GM18499 (cell line): ENCODE results near the gene TMEM63B.
"Not testable (repeated sequence)": the region's sequence is repeated elsewhere in the genome, so short reads cannot be mapped to it uniquely, and the experiment has no call there.

Experiments
- ATAC-seq: cut with Tn5 transposase; IDR thresholded peaks from one replicate; pipeline ENCODE4 v1.9.1; 2021; ENCODE audit warnings: moderate number of reproducible peaks; ENCODE audit not compliant: insufficient read depth, unreplicated experiment

Gene TMEM63B

DNA sequence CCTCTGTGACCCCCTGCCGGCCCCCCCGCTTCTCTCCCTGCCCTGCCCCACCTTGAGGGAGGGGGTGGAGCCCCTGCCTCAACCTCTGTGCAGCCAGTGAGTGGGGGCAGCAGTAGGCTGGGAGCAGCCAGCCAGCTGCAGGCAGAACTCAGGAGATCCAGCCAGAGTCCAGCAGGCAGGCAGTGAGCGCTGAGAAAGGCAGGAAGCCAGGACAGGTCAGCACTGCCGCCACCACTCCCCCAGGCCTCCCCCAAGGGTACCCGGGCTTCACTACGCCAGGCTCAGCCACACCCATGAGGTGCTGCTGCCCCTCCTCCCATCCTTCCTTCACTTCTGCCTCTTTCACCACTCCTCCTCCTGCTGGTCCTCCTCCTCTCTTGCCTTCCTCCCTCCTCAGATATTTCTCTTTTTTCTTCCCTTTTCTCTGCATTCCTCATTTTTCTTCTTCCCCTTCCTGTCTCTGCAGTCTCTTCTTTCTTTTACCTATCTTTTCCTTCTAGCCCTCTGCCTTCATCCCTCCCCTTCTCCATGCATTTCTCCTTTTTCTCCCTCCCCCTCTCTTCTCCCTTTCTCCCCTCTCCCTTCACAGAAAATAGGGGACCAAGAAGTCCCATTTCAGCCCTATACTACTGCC, 11.5 kb downstream of the TMEM63B start:
- ATAC-seq, result no peak

DNA sequence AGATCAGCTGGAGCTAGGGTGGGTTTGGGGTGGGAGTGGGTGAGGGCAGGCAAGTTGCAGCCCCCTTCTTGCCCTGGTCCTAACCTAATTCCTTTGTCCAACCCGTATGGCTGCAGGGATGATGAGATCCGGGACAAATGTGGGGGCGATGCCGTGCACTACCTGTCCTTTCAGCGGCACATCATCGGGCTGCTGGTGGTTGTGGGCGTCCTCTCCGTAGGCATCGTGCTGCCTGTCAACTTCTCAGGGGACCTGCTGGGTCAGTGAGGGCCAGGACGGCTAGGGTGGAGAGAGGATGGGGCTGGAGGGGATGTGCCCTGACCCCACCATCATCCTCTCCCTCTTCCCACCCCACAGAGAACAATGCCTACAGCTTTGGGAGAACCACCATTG, 12.0 kb downstream of the TMEM63B start:
- ATAC-seq, result no peak

DNA sequence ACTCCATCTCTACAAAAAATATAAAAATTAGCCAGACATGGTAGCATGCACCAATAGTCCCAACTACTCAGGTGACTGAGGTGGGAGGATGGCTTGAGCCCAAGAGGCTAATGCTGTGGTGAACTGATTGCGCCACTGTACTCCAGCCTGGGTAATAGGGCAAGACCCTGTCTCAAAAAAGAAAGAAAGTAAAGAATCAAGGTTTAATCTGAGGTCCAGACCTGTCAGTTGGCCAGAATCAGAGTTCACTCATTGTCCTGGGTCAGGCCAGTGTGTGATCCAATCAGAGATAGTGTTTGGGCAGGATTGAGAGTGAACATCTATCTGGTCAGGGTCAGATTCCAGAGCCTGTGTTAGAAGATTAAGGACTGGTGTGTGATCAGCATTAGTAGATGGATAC, 15.5 kb downstream of the TMEM63B start:
- no peak for ATAC-seq

DNA sequence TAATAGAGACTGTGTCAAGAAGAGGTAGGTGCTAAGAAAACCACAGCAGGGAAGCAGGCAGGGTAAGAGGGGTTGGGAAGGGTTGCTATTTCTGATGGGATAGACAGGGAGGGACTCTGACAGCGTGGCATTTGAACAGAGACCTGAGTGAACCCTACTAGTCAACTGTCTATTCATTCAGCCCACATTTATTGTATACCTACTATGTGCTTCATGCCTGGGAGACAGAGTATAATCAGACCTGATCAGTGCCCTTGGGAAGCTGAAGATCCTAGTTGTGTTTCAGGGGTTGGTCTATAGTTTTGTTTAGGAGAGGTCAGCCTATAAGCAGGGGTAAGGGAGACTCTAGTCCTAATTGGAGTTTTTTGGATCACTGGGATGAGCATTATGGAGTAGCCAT, 16.4 kb downstream of the TMEM63B start:
- no peak for ATAC-seq

DNA sequence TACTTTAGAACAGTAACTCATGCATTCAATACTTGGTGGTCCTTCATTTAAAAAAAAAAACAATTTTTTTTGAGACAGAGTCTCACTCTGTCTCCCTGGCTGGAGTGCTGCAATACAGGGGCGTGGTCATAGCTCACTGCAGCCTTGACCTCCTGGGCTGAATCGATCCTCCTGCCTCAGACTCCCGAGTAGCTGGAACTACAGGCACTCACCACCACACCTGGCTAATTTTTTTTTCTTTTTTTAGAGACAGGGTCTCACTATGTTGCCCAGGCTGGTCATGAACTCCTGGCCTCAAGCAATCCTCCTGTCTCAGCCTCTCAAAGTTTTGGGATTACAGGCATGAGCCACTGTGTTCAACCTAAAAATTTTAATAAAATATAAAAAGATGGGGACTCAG, 17.2 kb downstream of the TMEM63B start:
- ATAC-seq, result not testable (repeated sequence)

DNA sequence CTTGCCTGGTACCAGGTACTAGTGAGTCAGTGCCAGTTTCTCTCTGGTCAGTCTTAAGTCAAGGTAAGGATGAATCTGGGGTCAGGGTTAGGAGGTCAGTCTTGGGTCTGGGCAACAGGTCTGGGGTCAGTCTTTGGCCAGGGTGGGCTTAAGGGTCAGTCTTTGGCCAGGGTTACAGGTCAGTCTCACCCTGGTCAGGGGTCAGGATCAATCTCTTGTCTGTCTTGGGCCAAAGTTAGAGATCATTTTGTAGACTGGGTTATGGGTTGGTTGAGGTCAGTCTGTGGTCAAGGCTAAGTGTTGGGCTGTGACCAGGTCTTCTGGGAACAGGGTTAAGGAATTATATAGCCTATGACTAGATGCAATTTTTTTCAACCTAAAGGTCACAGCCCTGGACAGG, 18.5 kb downstream of the TMEM63B start:
- ATAC-seq, result no peak

DNA sequence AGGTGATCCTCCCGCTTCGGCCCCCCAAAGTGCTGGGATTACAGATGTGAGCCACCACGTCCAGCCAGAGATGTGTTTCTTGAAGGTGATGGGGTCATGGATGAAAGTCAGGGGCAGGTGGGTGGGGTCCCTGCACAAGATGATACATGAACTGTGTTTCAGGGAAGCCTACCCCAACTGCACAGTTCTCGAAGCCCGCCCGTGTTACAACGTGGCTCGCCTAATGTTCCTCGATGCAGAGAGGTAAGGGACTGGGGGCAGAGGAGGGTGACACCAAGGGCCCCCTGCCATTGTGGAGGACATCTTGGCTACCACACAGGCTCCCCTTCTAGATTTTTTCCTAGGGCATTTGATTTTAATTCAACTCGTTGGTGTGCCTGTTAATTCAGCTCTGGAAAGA, 19.3 kb downstream of the TMEM63B start:
- no peak for ATAC-seq

DNA sequence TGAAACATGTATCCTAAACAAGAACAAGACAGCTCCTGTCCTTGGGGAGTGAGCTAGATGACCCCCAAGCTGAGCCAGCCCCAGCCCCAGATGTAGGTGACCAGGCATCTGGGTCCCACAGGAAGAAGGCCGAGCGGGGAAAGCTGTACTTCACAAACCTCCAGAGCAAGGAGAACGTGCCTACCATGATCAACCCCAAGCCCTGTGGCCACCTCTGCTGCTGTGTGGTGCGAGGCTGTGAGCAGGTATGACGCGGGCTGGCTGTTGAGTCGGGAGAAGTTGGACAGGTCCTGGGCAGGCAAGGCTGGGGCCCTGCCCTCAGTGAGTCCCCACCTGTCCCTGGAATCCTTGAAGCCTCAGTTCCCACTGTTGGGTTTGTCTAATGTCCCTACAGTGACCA, 19.9 kb downstream of the TMEM63B start:
- no peak for ATAC-seq

DNA sequence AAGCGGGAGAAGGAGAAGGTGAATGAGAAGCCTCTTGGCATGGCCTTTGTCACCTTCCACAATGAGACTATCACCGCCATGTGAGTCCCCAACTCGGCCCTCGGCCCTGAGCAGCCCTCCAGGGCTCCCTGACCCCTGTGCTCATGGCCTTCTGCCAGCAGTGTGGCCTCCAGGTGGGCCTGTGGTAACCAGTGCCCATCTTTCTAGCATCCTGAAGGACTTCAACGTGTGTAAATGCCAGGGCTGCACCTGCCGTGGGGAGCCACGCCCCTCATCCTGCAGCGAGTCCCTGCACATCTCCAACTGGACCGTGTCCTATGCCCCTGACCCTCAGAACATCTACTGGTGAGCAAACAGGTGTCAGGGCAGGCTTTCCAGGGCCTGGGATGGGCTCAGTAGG, 21.0 kb downstream of the TMEM63B start:
- no peak for ATAC-seq

DNA sequence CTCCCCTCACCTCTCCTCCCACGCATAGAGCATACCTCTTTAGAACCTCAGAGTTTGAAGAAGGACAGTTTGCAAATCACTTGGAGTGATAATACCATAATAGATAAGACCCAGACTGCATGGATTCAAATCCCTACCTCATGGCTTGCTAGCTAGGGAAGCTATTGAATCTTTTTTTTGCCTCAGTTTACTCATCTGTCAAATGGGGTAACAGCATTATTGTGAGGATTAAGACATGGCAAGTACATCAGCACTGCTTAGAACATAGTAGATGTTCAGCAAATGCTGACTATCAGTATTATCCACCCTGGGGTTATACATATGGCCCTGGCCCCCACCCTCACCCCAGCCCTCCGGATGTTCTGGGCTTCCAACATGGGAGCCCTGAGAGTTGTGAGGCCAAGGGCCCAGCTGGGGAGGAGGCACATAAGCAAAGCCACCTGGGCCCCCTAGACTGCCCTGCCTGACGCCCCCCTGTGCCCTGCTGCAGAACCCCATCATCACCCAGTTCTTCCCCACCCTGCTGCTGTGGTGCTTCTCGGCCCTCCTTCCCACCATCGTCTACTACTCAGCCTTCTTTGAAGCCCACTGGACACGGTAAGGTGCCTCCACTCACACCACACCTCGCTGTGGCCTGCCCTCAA, 22.1 kb downstream of the TMEM63B start:
- no peak for ATAC-seq

DNA sequence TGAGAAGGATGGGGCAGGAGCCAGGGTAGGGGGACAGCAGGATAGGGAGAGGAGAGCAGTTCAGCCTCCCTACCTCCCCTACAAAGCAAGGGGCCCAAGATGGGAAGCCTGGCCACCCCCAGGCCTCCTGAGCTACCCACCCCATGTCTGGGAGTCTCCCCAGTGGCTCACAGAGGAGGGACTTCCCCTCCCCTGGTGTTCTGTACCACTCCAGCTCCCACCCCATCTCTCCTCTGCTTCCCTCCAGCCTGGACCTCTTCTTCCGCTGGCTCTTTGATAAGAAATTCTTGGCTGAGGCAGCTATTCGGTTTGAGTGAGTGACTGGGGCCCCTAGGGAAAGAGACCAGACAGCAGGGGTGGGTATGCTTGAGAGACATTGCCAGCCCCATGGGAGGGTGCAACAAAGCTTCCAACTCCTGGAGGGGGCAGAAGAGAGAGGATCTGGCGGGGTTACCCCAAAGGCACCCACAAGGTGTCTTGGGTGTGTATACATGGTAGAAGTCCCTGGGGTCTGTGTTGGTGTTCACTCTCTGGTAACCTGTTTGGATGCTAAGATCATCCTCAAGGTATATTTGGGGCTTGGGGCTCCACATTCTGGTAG, 23.1 kb downstream of the TMEM63B start:
- ATAC-seq, result no peak

DNA sequence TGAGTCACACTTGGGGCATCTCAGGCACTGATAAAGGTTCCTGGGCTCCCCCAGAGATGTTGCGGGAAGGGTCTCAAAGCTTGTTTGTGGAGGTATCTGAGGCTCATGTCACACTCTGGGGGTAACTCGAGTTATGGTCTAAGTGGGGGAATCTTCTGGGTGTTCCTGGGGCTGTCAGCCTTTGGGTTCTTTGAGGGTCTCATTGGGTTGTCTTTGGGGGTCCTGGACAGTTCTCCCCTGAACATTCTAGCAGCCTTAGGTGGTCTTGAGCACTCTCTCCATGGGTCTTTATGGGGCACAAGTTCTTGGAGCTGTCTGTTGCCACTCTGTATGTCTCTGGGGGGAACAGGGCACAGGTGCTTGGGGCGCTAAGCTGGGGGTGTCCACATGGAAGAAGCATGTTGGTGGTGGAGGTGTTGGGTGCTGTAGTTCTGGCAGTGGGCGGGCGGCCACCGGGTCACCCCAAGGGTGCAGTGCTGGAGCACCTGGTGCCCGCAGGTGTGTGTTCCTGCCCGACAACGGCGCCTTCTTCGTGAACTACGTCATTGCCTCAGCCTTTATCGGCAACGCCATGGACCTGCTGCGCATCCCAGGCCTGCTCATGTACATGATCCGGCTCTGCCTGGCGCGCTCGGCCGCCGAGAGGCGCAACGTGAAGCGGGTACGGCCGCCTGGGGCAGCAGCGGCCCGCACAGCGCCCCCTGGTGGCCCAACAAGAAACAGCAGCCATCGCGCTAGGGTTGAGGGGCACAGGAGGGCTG, 24.2 kb downstream of the TMEM63B start:
- no peak for ATAC-seq

DNA sequence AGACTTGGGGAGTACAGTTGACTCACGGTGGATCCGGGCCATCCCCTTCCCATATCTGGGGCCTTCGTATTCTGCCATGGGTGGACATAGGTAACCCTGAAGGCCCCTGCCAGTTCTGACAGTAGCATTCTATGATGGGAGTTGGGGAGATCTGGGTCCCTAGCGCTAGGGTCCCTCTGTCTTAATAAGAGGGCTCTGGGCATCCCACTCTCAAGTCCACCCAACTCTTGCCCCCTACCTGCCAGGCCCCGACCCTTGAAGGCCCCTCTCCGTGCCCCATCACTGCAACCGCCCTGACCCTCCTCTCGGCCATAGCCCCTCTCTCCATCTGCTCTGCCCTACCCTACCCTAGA, 24.7 kb downstream of the TMEM63B start:
- ATAC-seq, result no peak

DNA sequence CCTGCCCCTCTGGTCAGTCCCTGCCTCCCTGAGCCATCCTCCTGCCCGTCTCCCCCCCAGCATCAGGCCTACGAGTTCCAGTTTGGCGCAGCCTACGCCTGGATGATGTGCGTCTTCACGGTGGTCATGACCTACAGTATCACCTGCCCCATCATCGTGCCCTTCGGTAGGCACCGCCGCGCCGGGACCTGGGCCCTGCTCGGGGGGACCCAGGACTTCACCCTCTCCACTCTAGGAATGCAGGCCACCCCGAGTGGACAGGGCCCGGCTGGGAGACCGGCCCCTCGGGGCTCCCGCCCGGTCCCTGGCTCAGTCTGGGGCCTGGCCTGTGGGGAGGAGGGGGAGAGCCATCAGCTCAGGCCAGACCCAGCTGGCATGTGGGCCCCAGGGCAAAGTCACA, 25.2 kb downstream of the TMEM63B start:
- ATAC-seq, result no peak

DNA sequence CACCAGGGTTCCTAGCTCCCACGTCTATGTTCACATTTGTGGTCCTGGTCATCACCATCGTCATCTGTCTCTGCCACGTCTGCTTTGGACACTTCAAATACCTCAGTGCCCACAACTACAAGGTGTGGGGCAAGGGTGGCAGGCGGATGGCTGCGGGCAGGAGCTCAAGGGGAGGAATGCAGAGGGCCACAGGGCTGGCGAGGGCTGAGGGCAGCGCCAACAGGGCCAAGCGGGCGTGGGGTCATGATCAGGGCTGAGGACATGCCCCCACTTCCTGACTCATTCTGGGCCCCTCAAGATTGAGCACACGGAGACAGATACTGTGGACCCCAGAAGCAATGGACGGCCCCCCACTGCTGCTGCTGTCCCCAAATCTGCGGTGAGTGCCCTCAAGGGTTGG, 26.7 kb downstream of the TMEM63B start:
- ATAC-seq, result no peak

DNA sequence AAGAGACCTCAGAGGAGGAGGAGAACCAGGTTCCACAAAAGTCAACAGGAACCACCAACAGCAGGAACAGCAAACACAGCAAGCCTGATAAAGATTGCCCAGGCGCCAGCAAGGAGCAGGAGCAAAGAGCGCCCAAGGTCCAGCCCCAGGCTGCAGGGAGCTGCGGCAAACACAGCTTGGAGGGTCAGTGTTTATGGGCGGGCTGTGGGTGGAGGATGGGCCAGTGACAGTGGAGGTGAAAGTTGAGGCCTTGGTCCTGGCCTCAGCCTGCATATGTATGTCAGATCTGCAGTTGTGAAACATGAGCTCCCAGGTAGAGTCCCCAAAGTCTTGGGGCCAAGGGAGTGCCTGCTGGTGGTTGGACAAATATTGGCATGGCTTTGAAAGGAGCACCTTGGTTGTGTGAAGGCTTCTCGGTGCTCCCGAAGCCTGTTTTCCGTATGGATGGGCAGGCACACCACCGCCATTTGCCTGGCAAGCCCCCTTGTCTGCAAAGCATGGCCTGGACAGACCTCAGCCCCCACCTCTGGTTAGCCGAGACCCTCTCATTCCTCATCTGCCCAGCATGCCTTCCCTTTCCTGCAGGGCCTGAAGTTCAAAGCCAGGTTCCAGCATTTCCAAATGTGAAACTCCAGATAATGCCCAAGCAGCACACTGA, 29.3 kb downstream of the TMEM63B start:
- no peak for ATAC-seq

DNA sequence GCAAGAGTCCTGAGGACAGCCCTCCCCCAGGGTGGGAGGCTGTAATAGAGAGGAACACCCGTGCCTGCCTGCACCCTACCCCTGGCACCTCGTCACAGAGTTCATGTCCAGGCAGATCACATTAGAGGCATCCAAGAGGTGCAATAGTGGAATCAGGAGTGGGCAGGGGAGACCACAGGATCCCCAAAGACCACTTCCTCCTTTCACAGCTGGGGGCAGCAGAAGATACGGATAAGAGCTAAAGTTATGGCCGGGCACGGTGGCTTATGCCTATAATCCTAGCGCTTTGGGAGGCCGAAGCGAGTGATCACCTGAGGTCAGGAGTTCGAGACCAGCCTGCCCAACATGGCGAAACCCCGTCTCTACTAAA, 29.8 kb downstream of the TMEM63B start:
- ATAC-seq, result no peak

DNA sequence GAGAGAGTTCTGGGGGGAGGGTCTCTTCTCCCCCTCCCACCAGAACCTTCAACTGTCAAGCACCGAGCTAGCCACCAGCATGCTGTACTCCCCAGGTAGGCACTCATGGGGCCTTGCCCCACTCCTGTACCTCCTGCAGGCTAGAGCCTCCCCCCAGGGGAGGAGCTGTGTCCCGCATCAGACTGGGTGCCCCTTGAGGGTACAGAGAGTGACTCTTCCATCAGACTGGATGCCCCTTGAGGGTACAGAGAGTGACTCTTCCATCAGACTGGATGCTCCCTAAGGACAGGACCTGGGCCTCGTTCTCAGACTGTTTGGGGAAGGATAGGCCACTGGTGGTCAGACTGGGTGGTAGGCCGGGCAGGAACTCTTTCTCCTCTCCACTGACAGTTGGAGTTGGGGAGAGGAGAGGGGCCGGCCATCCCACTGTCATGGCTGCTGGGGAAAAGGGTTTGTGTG, 31.4 kb downstream of the TMEM63B start, which contains the start of gene CAPN11:
CAPN11 (plus strand) TSS at position 51 of the 459 bp plus-strand sequence; CDS start at position 80, 29 bp downstream.
- no peak for ATAC-seq

DNA sequence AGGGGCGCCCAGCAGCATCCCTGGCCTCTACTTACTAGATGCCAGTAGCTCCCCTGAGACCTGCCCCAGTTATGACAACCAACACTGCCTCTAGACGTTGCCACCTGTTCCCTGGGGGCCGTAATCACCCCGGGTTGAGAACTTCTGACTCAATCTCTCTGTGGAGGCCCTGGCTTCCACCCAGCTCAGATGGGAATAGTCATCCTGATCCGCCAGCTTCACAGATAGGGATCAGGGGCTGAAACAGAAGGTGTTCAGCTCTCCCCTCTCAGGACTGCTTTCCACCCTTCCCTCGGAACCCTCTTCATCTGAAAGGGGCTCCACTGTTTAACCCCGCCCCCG, 34.6 kb downstream of the TMEM63B start:
- ATAC-seq, result no peak

DNA sequence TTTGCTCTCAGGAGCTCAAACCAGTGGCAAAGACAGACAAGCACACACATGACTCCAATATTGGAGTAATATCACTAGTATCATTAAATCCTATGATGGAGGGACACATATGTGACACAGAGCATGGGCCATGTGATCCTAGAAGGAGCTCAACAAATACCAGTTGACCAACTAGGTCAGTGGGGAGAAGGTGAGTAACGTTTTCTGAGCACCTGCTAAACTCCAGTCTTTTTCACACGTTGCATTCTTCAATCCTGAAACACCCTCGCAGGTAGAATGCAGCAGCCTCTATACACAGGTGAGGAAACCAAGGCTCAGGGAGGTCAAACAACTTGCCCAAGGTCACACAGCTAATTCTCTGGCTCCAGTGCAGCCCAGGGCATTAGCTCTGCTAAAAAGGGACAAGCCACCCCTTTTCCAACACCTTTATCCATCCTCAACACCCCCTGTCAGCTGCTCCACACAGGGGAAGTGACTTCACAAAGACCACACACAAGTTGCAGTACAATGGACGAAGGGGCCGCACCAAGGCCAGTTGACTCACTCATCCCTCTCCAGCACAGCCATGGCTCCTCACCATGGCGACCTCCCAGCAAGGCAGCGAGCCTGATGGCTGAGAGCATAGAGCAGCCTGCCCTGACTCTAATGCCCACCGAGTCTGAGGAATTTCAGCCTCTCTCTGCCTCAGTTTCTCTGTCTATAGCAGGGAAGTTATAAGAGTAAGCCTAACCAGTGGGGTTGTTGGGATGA, 35.7 kb downstream of the TMEM63B start:
- ATAC-seq, result no peak
